ENCODE data around the gene EHMT1.
"Not testable (repeated sequence)": the region's sequence is repeated elsewhere in the genome, so short reads cannot be mapped to it uniquely, and the experiment has no call there.

EHMT1 gene

GRCh38 chr9:137716694-137717287, 98.0 kb downstream of the EHMT1 start:
- TF ChIP-seq Cebpa-rat (IDR thresholded peaks at IDR 0.05) = no peak
- peaks cover 7 to 20% (median 14%) of the 10 kb centered on the region in 10 experiments; a peak in 19 of 20 replicates for H3K4me1 ChIP-seq
- peaks cover 0 to 64% (median 54%) of the 10 kb centered on the region in 11 experiments; a peak in 17 of 22 replicates for H4K20me1 ChIP-seq
- H3K4me2 ChIP-seq = peak overlapping the region in 6 of 11 experiments; percentile 2 to 37 (median 16); a peak in 6 of 22 replicates
- peak overlapping the region in 6 of 10 experiments; percentile 15 to 57 (median 34); a peak in 10 of 20 replicates for H3K4me3 ChIP-seq
- H3K27me3 ChIP-seq = no peaks in the 10 kb centered on the region; a peak in 1 of 22 replicates
- H3K27ac ChIP-seq = peak overlapping the region in 5 of 11 experiments; percentile 1 to 46 (median 36); a peak in 5 of 22 replicates
- no peak overlapping the region for H3K9ac ChIP-seq
- H3K36me3 ChIP-seq = peaks cover 78 to 91% (median 89%) of the 10 kb centered on the region in 11 experiments
- peaks cover 37 to 87% (median 65%) of the 10 kb centered on the region in 11 experiments for H3K9me3 ChIP-seq (replicated peaks in 1 of 11)

GRCh38 chr9:137717776-137718327, 99.0 kb downstream of the EHMT1 start:
- peaks cover 29 to 77% (median 55%) of the 10 kb centered on the region in 11 experiments for H3K9me3 ChIP-seq (replicated peaks in 1 of 11)
- no peak overlapping the region for H3K27ac ChIP-seq
- peaks cover 0 to 12% (median 7%) of the 10 kb centered on the region in 10 experiments; a peak in 9 of 20 replicates for H3K4me1 ChIP-seq
- no peak overlapping the region for H3K4me2 ChIP-seq
- H3K4me3 ChIP-seq = peak overlapping the region in 3 of 10 experiments; percentile 39 to 57 (median 53); a peak in 5 of 20 replicates
- no peaks in the 10 kb centered on the region; a peak in 1 of 22 replicates for H3K27me3 ChIP-seq
- H3K9ac ChIP-seq = no peak overlapping the region
- no peak for TF ChIP-seq Cebpa-rat (IDR thresholded peaks at IDR 0.05)
- H4K20me1 ChIP-seq = peaks cover 0 to 64% (median 57%) of the 10 kb centered on the region in 11 experiments; a peak in 17 of 22 replicates
- peaks cover 72 to 91% (median 88%) of the 10 kb centered on the region in 11 experiments for H3K36me3 ChIP-seq

- no peaks in the 10 kb centered on the region; a peak in 1 of 22 replicates for H3K27me3 ChIP-seq
- no peak for TF ChIP-seq Cebpa-rat (IDR thresholded peaks at IDR 0.05)
- no peak overlapping the region for H3K4me2 ChIP-seq
- H3K36me3 ChIP-seq = peaks cover 73 to 91% (median 84%) of the 10 kb centered on the region in 11 experiments
- H3K4me1 ChIP-seq = peaks cover 0 to 12% (median 7%) of the 10 kb centered on the region in 10 experiments; a peak in 10 of 20 replicates
- peaks cover 27 to 76% (median 52%) of the 10 kb centered on the region in 11 experiments for H3K9me3 ChIP-seq (replicated peaks in 1 of 11)
- H3K4me3 ChIP-seq = no peak overlapping the region
- H3K9ac ChIP-seq = no peak overlapping the region
- H4K20me1 ChIP-seq = peaks cover 0 to 78% (median 70%) of the 10 kb centered on the region in 11 experiments; a peak in 18 of 22 replicates
- no peak overlapping the region for H3K27ac ChIP-seq
These were observed 100.4 kb downstream of the EHMT1 start for GRCh38 chr9:137719194-137719593.

- H4K20me1 ChIP-seq = peaks cover 5 to 92% (median 80%) of the 10 kb centered on the region in 11 experiments; a peak in 21 of 22 replicates
- no peak for TF ChIP-seq Cebpa-rat (IDR thresholded peaks at IDR 0.05)
- H3K4me1 ChIP-seq = peaks cover 0 to 8% (median 6%) of the 10 kb centered on the region in 10 experiments; a peak in 10 of 20 replicates
- H3K9ac ChIP-seq = no peak overlapping the region
- no peak overlapping the region for H3K27ac ChIP-seq
- H3K4me3 ChIP-seq = no peak overlapping the region
- H3K9me3 ChIP-seq (replicated peaks in 1 of 11) = peaks cover 27 to 76% (median 52%) of the 10 kb centered on the region in 11 experiments
- no peak overlapping the region for H3K4me2 ChIP-seq
- H3K27me3 ChIP-seq = no peaks in the 10 kb centered on the region; a peak in 1 of 22 replicates
- H3K36me3 ChIP-seq = peaks cover 73 to 91% (median 85%) of the 10 kb centered on the region in 11 experiments
These were observed 101.8 kb downstream of the EHMT1 start for GRCh38 chr9:137720571-137721110.

GRCh38 chr9:137721479-137721878, 102.7 kb downstream of the EHMT1 start:
- no peak overlapping the region for H3K27ac ChIP-seq
- peaks cover 79 to 99% (median 91%) of the 10 kb centered on the region in 11 experiments for H3K36me3 ChIP-seq
- H3K27me3 ChIP-seq = no peaks in the 10 kb centered on the region; a peak in 1 of 22 replicates
- H3K9me3 ChIP-seq (replicated peaks in 1 of 11) = peaks cover 28 to 76% (median 51%) of the 10 kb centered on the region in 11 experiments; a peak in 21 of 22 replicates
- no peak overlapping the region for H3K9ac ChIP-seq
- TF ChIP-seq Cebpa-rat (IDR thresholded peaks at IDR 0.05) = no peak
- peaks cover 8 to 98% (median 84%) of the 10 kb centered on the region in 11 experiments; a peak in 21 of 22 replicates for H4K20me1 ChIP-seq
- H3K4me1 ChIP-seq = peaks cover 0 to 8% (median 6%) of the 10 kb centered on the region in 10 experiments; a peak in 10 of 20 replicates
- no peak overlapping the region for H3K4me2 ChIP-seq
- H3K4me3 ChIP-seq = no peak overlapping the region

- no peak overlapping the region for H3K4me2 ChIP-seq
- TF ChIP-seq Cebpa-rat (IDR thresholded peaks at IDR 0.05) = no peak
- peaks cover 32 to 76% (median 51%) of the 10 kb centered on the region in 11 experiments; a peak in 21 of 22 replicates for H3K9me3 ChIP-seq (replicated peaks in 1 of 11)
- no peak overlapping the region for H3K27ac ChIP-seq
- H3K36me3 ChIP-seq = peaks cover 79 to 99% (median 91%) of the 10 kb centered on the region in 11 experiments
- peaks cover 0 to 6% (median 2%) of the 10 kb centered on the region in 10 experiments; a peak in 10 of 20 replicates for H3K4me1 ChIP-seq
- no peak overlapping the region for H3K9ac ChIP-seq
- H3K27me3 ChIP-seq = no peaks in the 10 kb centered on the region
- peaks cover 8 to 98% (median 82%) of the 10 kb centered on the region in 11 experiments; a peak in 21 of 22 replicates for H4K20me1 ChIP-seq
- no peak overlapping the region for H3K4me3 ChIP-seq
These were observed 103.1 kb downstream of the EHMT1 start for GRCh38 chr9:137721899-137722298.

- H3K27me3 ChIP-seq = no peaks in the 10 kb centered on the region
- peaks cover 79 to 99% (median 91%) of the 10 kb centered on the region in 11 experiments for H3K36me3 ChIP-seq
- H4K20me1 ChIP-seq = peaks cover 8 to 98% (median 81%) of the 10 kb centered on the region in 11 experiments; a peak in 21 of 22 replicates
- peaks cover 0 to 6% (median 0%) of the 10 kb centered on the region in 10 experiments; a peak in 1 of 20 replicates for H3K4me1 ChIP-seq
- no peak overlapping the region for H3K9ac ChIP-seq
- H3K4me2 ChIP-seq = no peak overlapping the region
- no peak for TF ChIP-seq Cebpa-rat (IDR thresholded peaks at IDR 0.05)
- H3K27ac ChIP-seq = no peak overlapping the region
- H3K9me3 ChIP-seq (replicated peaks in 1 of 11) = peaks cover 34 to 73% (median 48%) of the 10 kb centered on the region in 11 experiments; a peak in 21 of 22 replicates
- no peak overlapping the region for H3K4me3 ChIP-seq
These were observed 103.7 kb downstream of the EHMT1 start for GRCh38 chr9:137722481-137722880.

GRCh38 chr9:137723356-137723755, 104.6 kb downstream of the EHMT1 start:
- not testable (repeated sequence) for H3K27me3 ChIP-seq, H3K4me1 ChIP-seq, H3K4me2 ChIP-seq, H3K27ac ChIP-seq, H3K9ac ChIP-seq, H3K4me3 ChIP-seq
- Histone ChIP-seq H3K36me3 (peaks cover 79 to 99% (median 91%) of the 10 kb centered on the region in 11 experiments), H4K20me1 (peaks cover 8 to 98% (median 81%) of the 10 kb centered on the region in 11 experiments; a peak in 21 of 22 replicates), H3K9me3 (replicated peaks in 1 of 11) (peaks cover 34 to 67% (median 42%) of the 10 kb centered on the region in 11 experiments; a peak in 21 of 22 replicates)
